Nephron (organoid): ENCODE data around the gene BRME1.

Source experiments
- H3K27ac Mint-ChIP-seq, 3 experiments: 2 replicates each; pipeline ENCODE4 v1.8.0; 2020; ENCODE audit warnings: mixed read lengths in 3 of 3, mild to moderate bottlenecking in 2 of 3, moderate library complexity in 1 of 3
- H3K27me3 Mint-ChIP-seq: 2 replicates; pipeline ENCODE4 v1.8.0; 2021; ENCODE audit warnings: low read depth, mild to moderate bottlenecking, moderate library complexity, mixed read lengths
- H3K36me3 Mint-ChIP-seq: 2 replicates; pipeline ENCODE4 v1.8.0; 2020; ENCODE audit warnings: low read depth, mixed read lengths
- H3K4me1 Mint-ChIP-seq: 2 replicates; pipeline ENCODE4 v1.8.0; 2020; ENCODE audit warnings: mixed read lengths
- H3K4me3 Mint-ChIP-seq, 3 experiments: 2 replicates each; pipeline ENCODE4 v1.8.0; 2020; ENCODE audit warnings: mild to moderate bottlenecking in 3 of 3, mixed read lengths in 3 of 3, moderate library complexity in 2 of 3
- H3K9me3 Mint-ChIP-seq: 2 replicates; pipeline ENCODE4 v1.8.0; 2020; ENCODE audit warnings: mixed read lengths
- TF ChIP-seq, protein P1 (sequence below), 3 experiments: fragments of 200-600 bp; sonication (generic); IDR thresholded peaks; one replicate each; pipeline ENCODE4 v1.5.0; 2021; ENCODE audit warnings: antibody characterized with exemption in 3 of 3; ENCODE audit not compliant: unreplicated experiment in 3 of 3

The BRME1 gene

GRCh38 chr19:13872695-13873389 is 33.1 kb downstream of the BRME1 start:
- Mint-ChIP-seq H3K27me3 (no peaks in the 10 kb centered on the region), H3K4me3 (peak overlapping the region; percentile 83 to 89 (median 88)), H3K9me3 (no peaks in the 10 kb centered on the region), H3K4me1 (peaks cover 46% of the 10 kb centered on the region), H3K36me3 (no peaks in the 10 kb centered on the region), H3K27ac (peak overlapping the region; percentile 44 to 94 (median 90))
- TF ChIP-seq, protein P1, sequence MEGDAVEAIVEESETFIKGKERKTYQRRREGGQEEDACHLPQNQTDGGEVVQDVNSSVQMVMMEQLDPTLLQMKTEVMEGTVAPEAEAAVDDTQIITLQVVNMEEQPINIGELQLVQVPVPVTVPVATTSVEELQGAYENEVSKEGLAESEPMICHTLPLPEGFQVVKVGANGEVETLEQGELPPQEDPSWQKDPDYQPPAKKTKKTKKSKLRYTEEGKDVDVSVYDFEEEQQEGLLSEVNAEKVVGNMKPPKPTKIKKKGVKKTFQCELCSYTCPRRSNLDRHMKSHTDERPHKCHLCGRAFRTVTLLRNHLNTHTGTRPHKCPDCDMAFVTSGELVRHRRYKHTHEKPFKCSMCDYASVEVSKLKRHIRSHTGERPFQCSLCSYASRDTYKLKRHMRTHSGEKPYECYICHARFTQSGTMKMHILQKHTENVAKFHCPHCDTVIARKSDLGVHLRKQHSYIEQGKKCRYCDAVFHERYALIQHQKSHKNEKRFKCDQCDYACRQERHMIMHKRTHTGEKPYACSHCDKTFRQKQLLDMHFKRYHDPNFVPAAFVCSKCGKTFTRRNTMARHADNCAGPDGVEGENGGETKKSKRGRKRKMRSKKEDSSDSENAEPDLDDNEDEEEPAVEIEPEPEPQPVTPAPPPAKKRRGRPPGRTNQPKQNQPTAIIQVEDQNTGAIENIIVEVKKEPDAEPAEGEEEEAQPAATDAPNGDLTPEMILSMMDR (IDR thresholded peaks at IDR 0.05; ENCODE audit: unreplicated experiment in 3 of 3) = peak in 1 of 3 experiments; percentile 12

DNA sequence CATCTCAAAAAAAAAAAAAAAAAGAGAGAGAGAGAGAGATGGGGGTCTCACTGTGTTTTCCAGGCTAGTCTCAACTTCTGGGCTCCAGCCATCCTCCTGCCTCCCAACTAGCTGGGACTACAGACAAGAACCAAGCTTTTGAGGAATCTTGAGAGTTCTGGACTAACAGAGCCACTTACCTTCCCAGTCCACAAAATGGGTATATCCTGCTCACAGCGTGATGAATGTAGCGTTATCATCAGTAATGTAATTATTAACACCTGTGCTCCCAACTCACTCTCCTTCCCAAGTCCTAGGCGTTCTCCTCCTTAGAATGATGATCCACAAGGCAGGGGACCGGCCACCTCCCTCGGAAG is 33.6 kb downstream of the BRME1 start:
- peaks cover 52% of the 10 kb centered on the region for H3K4me1 Mint-ChIP-seq
- H3K27ac Mint-ChIP-seq = peak overlapping the region in 2 of 3 experiments; percentile 90 to 94
- no peaks in the 10 kb centered on the region for H3K36me3 Mint-ChIP-seq
- no peaks in the 10 kb centered on the region for H3K9me3 Mint-ChIP-seq
- TF ChIP-seq, protein P1 (IDR thresholded peaks at IDR 0.05; ENCODE audit: unreplicated experiment in 3 of 3) = no peak
- H3K4me3 Mint-ChIP-seq = peak overlapping the region; percentile 83 to 89 (median 88)
- no peaks in the 10 kb centered on the region for H3K27me3 Mint-ChIP-seq

GRCh38 chr19:13870873-13871272 is 35.0 kb downstream of the BRME1 start:
- Mint-ChIP-seq H3K4me3 (peak overlapping the region; percentile 17 to 51 (median 40)), H3K9me3 (no peaks in the 10 kb centered on the region), H3K27ac (peak overlapping the region; percentile 9 to 67 (median 61)), H3K27me3 (no peaks in the 10 kb centered on the region), H3K4me1 (peaks cover 61% of the 10 kb centered on the region), H3K36me3 (no peaks in the 10 kb centered on the region)
- TF ChIP-seq, protein P1 (IDR thresholded peaks at IDR 0.05; ENCODE audit: unreplicated experiment in 3 of 3) = no peak

DNA sequence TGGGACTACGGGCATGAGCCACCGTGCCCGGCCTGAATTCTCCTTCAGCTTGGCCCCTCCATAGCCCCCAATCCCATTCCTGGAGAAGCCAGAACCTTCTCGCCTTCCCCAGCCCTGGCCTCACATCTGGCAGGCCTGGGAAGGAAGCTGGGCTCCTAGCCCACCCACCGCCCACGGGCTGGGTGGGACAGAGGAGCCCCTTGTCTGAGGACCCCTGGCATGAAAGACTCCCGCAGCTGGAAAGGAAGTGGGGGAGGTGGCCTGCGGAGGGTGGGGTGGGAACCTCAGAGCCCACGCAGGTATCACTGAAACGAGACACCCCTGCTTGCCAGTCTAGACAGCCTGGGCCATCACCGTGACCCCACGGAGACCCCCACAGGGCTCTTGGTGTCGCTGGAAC is 36.6 kb downstream of the BRME1 start:
- peak overlapping the region; percentile 34 to 96 (median 82) for H3K27ac Mint-ChIP-seq
- peaks cover 4% of the 10 kb centered on the region for H3K27me3 Mint-ChIP-seq
- H3K36me3 Mint-ChIP-seq = no peaks in the 10 kb centered on the region
- no peaks in the 10 kb centered on the region for H3K9me3 Mint-ChIP-seq
- H3K4me3 Mint-ChIP-seq = peak overlapping the region; percentile 21 to 82 (median 64)
- peaks cover 62% of the 10 kb centered on the region for H3K4me1 Mint-ChIP-seq
- TF ChIP-seq, protein P1 (IDR thresholded peaks at IDR 0.05; ENCODE audit: unreplicated experiment in 3 of 3) = no peak

DNA sequence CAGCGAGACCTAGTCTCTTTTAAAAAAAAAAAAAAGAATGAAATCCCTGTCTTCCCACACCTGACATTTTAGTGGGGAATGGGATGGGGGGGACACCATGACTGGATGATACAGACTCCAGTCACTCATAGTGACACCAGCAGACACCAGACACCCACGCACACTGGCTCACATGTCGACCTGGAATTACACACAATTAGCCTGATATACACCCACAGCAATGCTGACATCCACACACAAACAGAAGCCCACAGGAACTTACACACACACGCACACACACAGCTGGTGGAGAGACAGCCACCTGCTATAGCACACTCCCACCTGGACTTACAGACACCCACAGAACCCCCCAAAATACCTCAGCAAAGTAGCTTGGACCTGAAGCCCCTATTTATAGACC is 37.3 kb downstream of the BRME1 start:
- H3K4me1 Mint-ChIP-seq = peaks cover 64% of the 10 kb centered on the region
- TF ChIP-seq, protein P1 (IDR thresholded peaks at IDR 0.05; ENCODE audit: unreplicated experiment in 3 of 3) = no peak
- H3K27ac Mint-ChIP-seq = peak overlapping the region in 2 of 3 experiments; percentile 70 to 96
- H3K27me3 Mint-ChIP-seq = peaks cover 5% of the 10 kb centered on the region
- H3K9me3 Mint-ChIP-seq = no peaks in the 10 kb centered on the region
- peak overlapping the region; percentile 12 to 82 (median 75) for H3K4me3 Mint-ChIP-seq
- H3K36me3 Mint-ChIP-seq = no peaks in the 10 kb centered on the region
